ENCODE measurements around the gene KDSR.

- TF ChIP-seq CTCF (IDR thresholded peaks at IDR 0.05 in 8 of 11, conservative IDR thresholded peaks at IDR 0.05 in 3 of 11) (no peak), POLR2A (IDR thresholded peaks at IDR 0.05) (no peak)
Observed at GRCh38 chr18:63379639-63379962, 12.6 kb upstream of the KDSR start.
